HEK293 (cell line): Measurements from ENCODE around the gene CYBA.

Source experiments
- EGR2 ChIP-seq: fragments of 450-650 bp; formaldehyde crosslinking; IDR thresholded peaks from 2 replicates; pipeline ENCODE4 v1.5.1; 2016; ENCODE audit warnings: low read depth, missing biosample characterization, missing genetic modification characterization
- GLIS2 ChIP-seq: fragments of 450-650 bp; formaldehyde crosslinking; IDR thresholded peaks from 2 replicates; pipeline ENCODE4 v1.5.1; 2016; ENCODE audit warnings: missing biosample characterization, missing genetic modification characterization
- KLF1 ChIP-seq: fragments of 450-650 bp; formaldehyde crosslinking; IDR thresholded peaks from 2 replicates; pipeline ENCODE4 v1.5.1; 2016; ENCODE audit warnings: missing biosample characterization, missing genetic modification characterization
- KLF7 ChIP-seq: fragments of 450-650 bp; formaldehyde crosslinking; IDR thresholded peaks from 2 replicates; pipeline ENCODE4 v1.5.1; 2016; ENCODE audit warnings: missing biosample characterization, missing genetic modification characterization, borderline replicate concordance
- OSR2 ChIP-seq: fragments of 450-650 bp; formaldehyde crosslinking; IDR thresholded peaks from 2 replicates; pipeline ENCODE4 v1.5.1; 2016; ENCODE audit warnings: missing biosample characterization, missing genetic modification characterization
- SP3 ChIP-seq: fragments of 450-650 bp; formaldehyde crosslinking; IDR thresholded peaks from 2 replicates; pipeline ENCODE4 v1.5.1; 2016; ENCODE audit warnings: missing biosample characterization, missing genetic modification characterization
- ZBTB21 ChIP-seq: fragments of 450-650 bp; formaldehyde crosslinking; IDR thresholded peaks from 2 replicates; pipeline ENCODE4 v1.5.1; 2017; ENCODE audit warnings: missing biosample characterization, missing genetic modification characterization
- ZEB2 ChIP-seq: fragments of 450-650 bp; formaldehyde crosslinking; IDR thresholded peaks from 2 replicates; pipeline ENCODE4 v1.5.1; 2016; ENCODE audit warnings: missing biosample characterization, missing genetic modification characterization
- ZFHX2 ChIP-seq: fragments of 450-650 bp; formaldehyde crosslinking; conservative IDR thresholded peaks from 2 replicates; pipeline ENCODE4 v1.5.1; 2016; ENCODE audit warnings: missing biosample characterization, missing genetic modification characterization
- ZNF211 ChIP-seq: fragments of 450-650 bp; formaldehyde crosslinking; IDR thresholded peaks from 2 replicates; pipeline ENCODE4 v1.5.1; 2016; ENCODE audit warnings: low read depth, missing biosample characterization, missing genetic modification characterization
- ZNF423 ChIP-seq: fragments of 450-650 bp; formaldehyde crosslinking; IDR thresholded peaks from 2 replicates; pipeline ENCODE4 v1.5.1; 2016; ENCODE audit warnings: missing biosample characterization, missing genetic modification characterization
- ZNF600 ChIP-seq: fragments of 450-650 bp; formaldehyde crosslinking; IDR thresholded peaks from 2 replicates; pipeline ENCODE4 v1.5.1; 2016; ENCODE audit warnings: missing biosample characterization, missing genetic modification characterization
- ZNF629 ChIP-seq: fragments of 450-650 bp; formaldehyde crosslinking; IDR thresholded peaks from 2 replicates; pipeline ENCODE4 v1.5.1; 2017; ENCODE audit warnings: missing biosample characterization, missing genetic modification characterization
- ZNF76 ChIP-seq: fragments of 450-650 bp; formaldehyde crosslinking; IDR thresholded peaks from 2 replicates; pipeline ENCODE4; 2016; ENCODE audit warnings: low read depth, missing biosample characterization, missing genetic modification characterization, borderline replicate concordance
- ZNF837 ChIP-seq: fragments of 450-650 bp; formaldehyde crosslinking; IDR thresholded peaks from 2 replicates; pipeline ENCODE4 v1.5.1; 2016; ENCODE audit warnings: missing biosample characterization, missing genetic modification characterization
- ZNF843 ChIP-seq: fragments of 450-650 bp; formaldehyde crosslinking; IDR thresholded peaks from 2 replicates; pipeline ENCODE4 v1.5.1; 2016; ENCODE audit warnings: missing biosample characterization, missing genetic modification characterization
- TF ChIP-seq, protein P1 (sequence below): fragments of 450-650 bp; formaldehyde crosslinking; IDR thresholded peaks from 2 replicates; pipeline ENCODE4 v1.5.1; 2017; ENCODE audit warnings: missing biosample characterization, missing genetic modification characterization
- TF ChIP-seq, protein P2 (sequence below): fragments of 450-650 bp; formaldehyde crosslinking; IDR thresholded peaks from 2 replicates; pipeline ENCODE4 v1.5.1; 2016; ENCODE audit warnings: missing biosample characterization, missing genetic modification characterization, low read depth
- TF ChIP-seq, protein P3 (sequence below): fragments of 450-650 bp; formaldehyde crosslinking; IDR thresholded peaks from 2 replicates; pipeline ENCODE4 v1.5.1; 2016; ENCODE audit warnings: missing biosample characterization, missing genetic modification characterization
- TF ChIP-seq, protein P4 (sequence below): fragments of 450-650 bp; formaldehyde crosslinking; IDR thresholded peaks from 2 replicates; pipeline ENCODE4 v1.5.1; 2017; ENCODE audit warnings: missing biosample characterization, missing genetic modification characterization
- TF ChIP-seq, protein P5 (sequence below): fragments of 450-650 bp; formaldehyde crosslinking; IDR thresholded peaks from 2 replicates; pipeline ENCODE4 v1.5.1; 2016; ENCODE audit warnings: missing biosample characterization, missing genetic modification characterization

CYBA gene

DNA sequence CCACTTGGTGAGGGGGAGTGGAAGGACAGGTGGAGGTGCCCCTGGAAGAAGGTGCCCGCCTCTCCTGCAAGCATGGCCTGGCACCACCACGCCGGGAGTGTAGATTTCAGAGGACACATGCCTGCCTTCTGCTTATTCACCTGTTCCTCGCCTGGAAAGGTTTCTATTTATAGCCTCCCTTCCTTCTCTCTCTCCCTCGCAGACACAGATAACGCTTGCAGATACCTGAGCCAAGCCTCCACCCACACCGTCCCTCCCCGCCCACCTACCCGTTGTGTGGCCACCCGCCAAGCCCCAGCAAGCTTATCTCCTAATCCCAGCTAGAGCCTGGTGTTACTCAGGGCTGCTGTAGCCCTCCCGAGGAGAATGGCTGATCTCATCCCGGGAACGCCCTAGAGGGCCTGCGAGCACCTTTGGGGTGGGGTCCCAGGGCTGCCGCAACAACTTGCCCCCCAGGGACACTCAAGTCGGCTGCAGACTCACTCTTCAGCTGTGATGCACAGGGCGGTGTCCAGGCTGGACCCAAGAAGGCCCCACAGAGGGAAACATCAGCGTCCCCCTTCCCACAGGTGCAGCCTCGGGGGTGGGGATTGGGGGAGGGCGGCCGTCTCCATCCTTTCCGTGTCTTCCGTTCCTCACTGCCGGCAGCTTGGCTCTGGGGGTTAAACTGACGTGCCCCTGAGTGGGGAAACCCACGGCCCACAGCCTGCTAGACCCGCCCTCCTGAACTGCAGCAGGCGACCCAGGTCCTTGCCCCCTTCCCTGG, 37.3 kb upstream of the CYBA start (continued):
- TF ChIP-seq, protein P1, sequence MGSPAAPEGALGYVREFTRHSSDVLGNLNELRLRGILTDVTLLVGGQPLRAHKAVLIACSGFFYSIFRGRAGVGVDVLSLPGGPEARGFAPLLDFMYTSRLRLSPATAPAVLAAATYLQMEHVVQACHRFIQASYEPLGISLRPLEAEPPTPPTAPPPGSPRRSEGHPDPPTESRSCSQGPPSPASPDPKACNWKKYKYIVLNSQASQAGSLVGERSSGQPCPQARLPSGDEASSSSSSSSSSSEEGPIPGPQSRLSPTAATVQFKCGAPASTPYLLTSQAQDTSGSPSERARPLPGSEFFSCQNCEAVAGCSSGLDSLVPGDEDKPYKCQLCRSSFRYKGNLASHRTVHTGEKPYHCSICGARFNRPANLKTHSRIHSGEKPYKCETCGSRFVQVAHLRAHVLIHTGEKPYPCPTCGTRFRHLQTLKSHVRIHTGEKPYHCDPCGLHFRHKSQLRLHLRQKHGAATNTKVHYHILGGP: no peak
- TF ChIP-seq ZNF837 (tag by site-specific recombination) (no peak), ZNF629 (tag by site-specific recombination) (peak; percentile 29; the same call in 1 of the 2 replicates), ZNF843 (tag by site-specific recombination) (0 out of 2 replicates have a peak, but pooled peaks have one; percentile 17), OSR2 (tag by site-specific recombination) (0 out of 2 replicates have a peak, but pooled peaks have one; percentile 33), ZNF423 (peak; percentile 87), KLF7 (tag by site-specific recombination) (peak; percentile 86), ZNF211 (tag by site-specific recombination) (no peak), ZBTB21 (tag by site-specific recombination) (no peak), GLIS2 (peak; percentile 71), ZNF600 (tag by site-specific recombination) (no peak), KLF1 (tag by site-specific recombination) (peak; percentile 99), ZEB2 (tag by site-specific recombination) (peak; percentile 48; the same call in 1 of the 2 replicates), EGR2 (tag by site-specific recombination) (peak; percentile 97), ZFHX2 (tag by site-specific recombination) (peak; percentile 97), ZNF76 (tag by site-specific recombination) (no peak), SP3 (peak; percentile 62)
- TF ChIP-seq, protein P2, sequence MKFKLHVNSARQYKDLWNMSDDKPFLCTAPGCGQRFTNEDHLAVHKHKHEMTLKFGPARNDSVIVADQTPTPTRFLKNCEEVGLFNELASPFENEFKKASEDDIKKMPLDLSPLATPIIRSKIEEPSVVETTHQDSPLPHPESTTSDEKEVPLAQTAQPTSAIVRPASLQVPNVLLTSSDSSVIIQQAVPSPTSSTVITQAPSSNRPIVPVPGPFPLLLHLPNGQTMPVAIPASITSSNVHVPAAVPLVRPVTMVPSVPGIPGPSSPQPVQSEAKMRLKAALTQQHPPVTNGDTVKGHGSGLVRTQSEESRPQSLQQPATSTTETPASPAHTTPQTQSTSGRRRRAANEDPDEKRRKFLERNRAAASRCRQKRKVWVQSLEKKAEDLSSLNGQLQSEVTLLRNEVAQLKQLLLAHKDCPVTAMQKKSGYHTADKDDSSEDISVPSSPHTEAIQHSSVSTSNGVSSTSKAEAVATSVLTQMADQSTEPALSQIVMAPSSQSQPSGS (tag by site-specific recombination): no peak
- TF ChIP-seq, protein P3, sequence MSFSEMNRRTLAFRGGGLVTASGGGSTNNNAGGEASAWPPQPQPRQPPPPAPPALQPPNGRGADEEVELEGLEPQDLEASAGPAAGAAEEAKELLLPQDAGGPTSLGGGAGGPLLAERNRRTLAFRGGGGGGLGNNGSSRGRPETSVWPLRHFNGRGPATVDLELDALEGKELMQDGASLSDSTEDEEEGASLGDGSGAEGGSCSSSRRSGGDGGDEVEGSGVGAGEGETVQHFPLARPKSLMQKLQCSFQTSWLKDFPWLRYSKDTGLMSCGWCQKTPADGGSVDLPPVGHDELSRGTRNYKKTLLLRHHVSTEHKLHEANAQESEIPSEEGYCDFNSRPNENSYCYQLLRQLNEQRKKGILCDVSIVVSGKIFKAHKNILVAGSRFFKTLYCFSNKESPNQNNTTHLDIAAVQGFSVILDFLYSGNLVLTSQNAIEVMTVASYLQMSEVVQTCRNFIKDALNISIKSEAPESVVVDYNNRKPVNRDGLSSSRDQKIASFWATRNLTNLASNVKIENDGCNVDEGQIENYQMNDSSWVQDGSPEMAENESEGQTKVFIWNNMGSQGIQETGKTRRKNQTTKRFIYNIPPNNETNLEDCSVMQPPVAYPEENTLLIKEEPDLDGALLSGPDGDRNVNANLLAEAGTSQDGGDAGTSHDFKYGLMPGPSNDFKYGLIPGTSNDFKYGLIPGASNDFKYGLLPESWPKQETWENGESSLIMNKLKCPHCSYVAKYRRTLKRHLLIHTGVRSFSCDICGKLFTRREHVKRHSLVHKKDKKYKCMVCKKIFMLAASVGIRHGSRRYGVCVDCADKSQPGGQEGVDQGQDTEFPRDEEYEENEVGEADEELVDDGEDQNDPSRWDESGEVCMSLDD (tag by site-specific recombination): no peak
- TF ChIP-seq, protein P4, sequence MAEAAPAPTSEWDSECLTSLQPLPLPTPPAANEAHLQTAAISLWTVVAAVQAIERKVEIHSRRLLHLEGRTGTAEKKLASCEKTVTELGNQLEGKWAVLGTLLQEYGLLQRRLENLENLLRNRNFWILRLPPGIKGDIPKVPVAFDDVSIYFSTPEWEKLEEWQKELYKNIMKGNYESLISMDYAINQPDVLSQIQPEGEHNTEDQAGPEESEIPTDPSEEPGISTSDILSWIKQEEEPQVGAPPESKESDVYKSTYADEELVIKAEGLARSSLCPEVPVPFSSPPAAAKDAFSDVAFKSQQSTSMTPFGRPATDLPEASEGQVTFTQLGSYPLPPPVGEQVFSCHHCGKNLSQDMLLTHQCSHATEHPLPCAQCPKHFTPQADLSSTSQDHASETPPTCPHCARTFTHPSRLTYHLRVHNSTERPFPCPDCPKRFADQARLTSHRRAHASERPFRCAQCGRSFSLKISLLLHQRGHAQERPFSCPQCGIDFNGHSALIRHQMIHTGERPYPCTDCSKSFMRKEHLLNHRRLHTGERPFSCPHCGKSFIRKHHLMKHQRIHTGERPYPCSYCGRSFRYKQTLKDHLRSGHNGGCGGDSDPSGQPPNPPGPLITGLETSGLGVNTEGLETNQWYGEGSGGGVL (tag by site-specific recombination): peak; percentile 53; the same call in 1 of the 2 replicates
- TF ChIP-seq, protein P5, sequence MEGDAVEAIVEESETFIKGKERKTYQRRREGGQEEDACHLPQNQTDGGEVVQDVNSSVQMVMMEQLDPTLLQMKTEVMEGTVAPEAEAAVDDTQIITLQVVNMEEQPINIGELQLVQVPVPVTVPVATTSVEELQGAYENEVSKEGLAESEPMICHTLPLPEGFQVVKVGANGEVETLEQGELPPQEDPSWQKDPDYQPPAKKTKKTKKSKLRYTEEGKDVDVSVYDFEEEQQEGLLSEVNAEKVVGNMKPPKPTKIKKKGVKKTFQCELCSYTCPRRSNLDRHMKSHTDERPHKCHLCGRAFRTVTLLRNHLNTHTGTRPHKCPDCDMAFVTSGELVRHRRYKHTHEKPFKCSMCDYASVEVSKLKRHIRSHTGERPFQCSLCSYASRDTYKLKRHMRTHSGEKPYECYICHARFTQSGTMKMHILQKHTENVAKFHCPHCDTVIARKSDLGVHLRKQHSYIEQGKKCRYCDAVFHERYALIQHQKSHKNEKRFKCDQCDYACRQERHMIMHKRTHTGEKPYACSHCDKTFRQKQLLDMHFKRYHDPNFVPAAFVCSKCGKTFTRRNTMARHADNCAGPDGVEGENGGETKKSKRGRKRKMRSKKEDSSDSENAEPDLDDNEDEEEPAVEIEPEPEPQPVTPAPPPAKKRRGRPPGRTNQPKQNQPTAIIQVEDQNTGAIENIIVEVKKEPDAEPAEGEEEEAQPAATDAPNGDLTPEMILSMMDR (tag by site-specific recombination): no peak
- TF ChIP-seq, all 188 proteins: peak for 28
